ENCODE measurements around the gene PRR20B.

- TF ChIP-seq RFX5 (IDR thresholded peaks at IDR 0.05; ENCODE audit: low read depth, low read length) (no peak), SMC3 (IDR thresholded peaks at IDR 0.05; ENCODE audit: low read depth, low read length) (no peak), CTCF (conservative IDR thresholded peaks at IDR 0.05; ENCODE audit: low read depth, low read length) (no peak), CEBPB (IDR thresholded peaks at IDR 0.05; ENCODE audit: low read depth, low read length) (no peak), MAZ (IDR thresholded peaks at IDR 0.05; ENCODE audit: borderline replicate concordance, low read depth, low read length) (no peak), RAD21 (IDR thresholded peaks at IDR 0.05; ENCODE audit: low read length) (no peak), POLR2A (IDR thresholded peaks at IDR 0.05; ENCODE audit: low read depth, low read length) (no peak), FOS (IDR thresholded peaks at IDR 0.05; ENCODE audit: low read depth, low read length) (no peak), MXI1 (IDR thresholded peaks at IDR 0.05; ENCODE audit: borderline replicate concordance, low read depth, low read length) (no peak), CHD1 (IDR thresholded peaks at IDR 0.05; ENCODE audit: low read depth, low read length) (no peak), NFE2L2 (IDR thresholded peaks at IDR 0.05; ENCODE audit: low read depth, low read length) (no peak)
- TF ChIP-seq, protein P1, sequence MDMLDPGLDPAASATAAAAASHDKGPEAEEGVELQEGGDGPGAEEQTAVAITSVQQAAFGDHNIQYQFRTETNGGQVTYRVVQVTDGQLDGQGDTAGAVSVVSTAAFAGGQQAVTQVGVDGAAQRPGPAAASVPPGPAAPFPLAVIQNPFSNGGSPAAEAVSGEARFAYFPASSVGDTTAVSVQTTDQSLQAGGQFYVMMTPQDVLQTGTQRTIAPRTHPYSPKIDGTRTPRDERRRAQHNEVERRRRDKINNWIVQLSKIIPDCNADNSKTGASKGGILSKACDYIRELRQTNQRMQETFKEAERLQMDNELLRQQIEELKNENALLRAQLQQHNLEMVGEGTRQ (IDR thresholded peaks at IDR 0.05; ENCODE audit: low read depth, low read length), result no peak
- TF ChIP-seq, protein P2, sequence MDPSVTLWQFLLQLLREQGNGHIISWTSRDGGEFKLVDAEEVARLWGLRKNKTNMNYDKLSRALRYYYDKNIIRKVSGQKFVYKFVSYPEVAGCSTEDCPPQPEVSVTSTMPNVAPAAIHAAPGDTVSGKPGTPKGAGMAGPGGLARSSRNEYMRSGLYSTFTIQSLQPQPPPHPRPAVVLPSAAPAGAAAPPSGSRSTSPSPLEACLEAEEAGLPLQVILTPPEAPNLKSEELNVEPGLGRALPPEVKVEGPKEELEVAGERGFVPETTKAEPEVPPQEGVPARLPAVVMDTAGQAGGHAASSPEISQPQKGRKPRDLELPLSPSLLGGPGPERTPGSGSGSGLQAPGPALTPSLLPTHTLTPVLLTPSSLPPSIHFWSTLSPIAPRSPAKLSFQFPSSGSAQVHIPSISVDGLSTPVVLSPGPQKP (IDR thresholded peaks at IDR 0.05; ENCODE audit: borderline replicate concordance, low read depth, low read length), result no peak
These were observed 9.7 kb upstream of the PRR20B start for GRCh38 chr13:57137585-57137984.

Data from IMR-90 (cell line).